Mononuclear cell (primary cell): ENCODE data around the gene VWA8. TPM values are rescaled to one million over a fixed set of nuclear protein-coding genes. Genes with fewer than 3 reads are reported as not detected.
"Not testable (repeated sequence)": the region's sequence is repeated elsewhere in the genome, so short reads cannot be mapped to it uniquely, and the experiment has no call there.

Experiments
- H3K27me3 ChIP-seq: 2 replicates; pipeline ENCODE4 v1.6.0; 2011; ENCODE audit warnings: low read length, control low read depth; ENCODE audit not compliant: insufficient read depth
- H3K4me1 ChIP-seq: 2 replicates; pipeline ENCODE4 v1.5.1; 2011; ENCODE audit warnings: mild to moderate bottlenecking, low read length, control low read depth; ENCODE audit not compliant: insufficient read depth
- H3K4me3 ChIP-seq: 2 replicates; pipeline ENCODE4 v1.5.1; 2011; ENCODE audit warnings: mild to moderate bottlenecking, low read length, moderate library complexity
- H3K9me3 ChIP-seq: 2 replicates; pipeline ENCODE4 v1.5.1; 2011; ENCODE audit warnings: low read depth, mild to moderate bottlenecking, control low read depth, low read length
- total RNA-seq: library from RNA; depleted of rRNA; stranded (reverse); fragments of >200 nt; gene quantifications from one replicate; pipeline ENCODE4 v1.2.3, GENCODE V29; 2012

The VWA8 gene
- total RNA-seq, 1 donor: 18.6 TPM

DNA sequence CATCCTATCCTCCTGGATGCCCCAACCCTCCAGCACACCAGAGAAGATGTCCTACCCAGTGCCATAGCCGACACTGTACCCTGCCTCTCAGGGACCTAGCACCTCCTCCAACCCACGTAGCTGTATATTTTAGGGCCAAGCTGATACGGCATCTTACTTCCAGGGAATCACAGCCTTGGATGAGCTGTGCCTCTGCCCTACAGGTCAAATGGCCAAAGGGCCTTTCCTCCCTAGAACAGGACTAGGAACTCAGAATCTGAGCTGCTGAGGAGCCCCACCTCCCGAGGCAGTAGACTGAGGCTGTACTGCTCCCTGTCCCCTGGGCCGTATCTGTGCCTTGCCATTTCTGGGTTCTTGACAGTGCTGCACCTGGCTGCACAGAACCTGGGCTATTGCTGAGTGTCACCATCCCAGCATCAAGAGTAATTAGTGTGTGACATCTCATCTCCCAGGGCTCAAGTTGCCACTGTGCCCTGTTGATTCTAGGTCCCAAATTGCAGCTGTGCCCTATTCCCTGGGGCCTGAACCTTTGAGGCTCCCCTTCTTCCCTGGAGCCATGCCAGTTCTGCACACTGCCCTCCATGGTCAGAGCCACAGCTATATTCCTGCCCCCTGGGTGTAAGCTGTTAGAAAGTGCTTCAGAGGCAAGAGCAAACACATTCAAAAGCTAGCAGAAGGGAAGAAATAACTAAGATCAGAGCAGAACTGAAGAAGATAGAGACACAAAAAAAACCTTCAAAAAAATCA lies 41.0 kb downstream of the VWA8 start:
- Histone ChIP-seq H3K4me3 (no peak overlapping the region), H3K4me1 (peaks cover 3% of the 10 kb centered on the region), H3K9me3 (no peaks in the 10 kb centered on the region), H3K27me3 (no peaks in the 10 kb centered on the region)

DNA sequence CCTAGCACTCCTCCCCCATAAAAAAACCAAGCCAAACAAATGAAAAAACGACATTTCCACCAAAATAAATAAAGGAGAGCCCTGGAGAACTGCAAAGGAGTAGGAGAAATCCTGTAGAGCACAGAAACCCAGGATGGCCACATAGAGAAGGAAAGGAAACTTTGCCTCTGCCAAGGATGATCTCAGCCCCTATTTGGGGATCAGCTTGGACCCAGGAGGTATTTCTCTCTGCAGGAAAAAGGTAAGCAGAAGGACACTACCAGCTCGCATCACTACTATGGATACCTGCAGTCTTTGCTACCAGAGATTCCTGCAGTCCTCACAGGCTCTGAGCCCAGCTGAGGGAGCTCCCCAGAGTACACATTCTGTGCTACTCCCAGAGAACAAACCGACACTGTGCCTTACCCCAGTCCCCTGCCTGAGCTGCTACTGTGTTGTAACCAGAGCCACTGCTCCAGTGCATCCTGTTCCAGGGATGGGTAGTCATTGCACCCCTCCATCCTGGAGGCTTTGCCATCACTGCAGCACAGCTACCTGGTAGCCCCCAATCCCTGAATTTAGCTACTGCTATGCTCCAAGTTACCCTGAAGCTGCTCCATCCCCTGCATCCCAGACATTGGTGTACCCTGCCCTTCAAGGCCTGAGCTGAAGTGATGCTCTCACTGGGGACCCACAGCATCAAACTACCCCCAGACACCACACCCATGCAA lies 41.7 kb downstream of the VWA8 start:
- Histone ChIP-seq H3K27me3 (no peaks in the 10 kb centered on the region), H3K9me3 (no peaks in the 10 kb centered on the region), H3K4me1 (peaks cover 3% of the 10 kb centered on the region), H3K4me3 (no peak overlapping the region)

- H3K9me3 ChIP-seq: no peaks in the 10 kb centered on the region
- H3K27me3 ChIP-seq: no peaks in the 10 kb centered on the region
- H3K4me1 ChIP-seq: peaks cover 3% of the 10 kb centered on the region
- H3K4me3 ChIP-seq: no peak overlapping the region
Measured at GRCh38 chr13:41917641-41918040, 43.3 kb downstream of the VWA8 start.

DNA sequence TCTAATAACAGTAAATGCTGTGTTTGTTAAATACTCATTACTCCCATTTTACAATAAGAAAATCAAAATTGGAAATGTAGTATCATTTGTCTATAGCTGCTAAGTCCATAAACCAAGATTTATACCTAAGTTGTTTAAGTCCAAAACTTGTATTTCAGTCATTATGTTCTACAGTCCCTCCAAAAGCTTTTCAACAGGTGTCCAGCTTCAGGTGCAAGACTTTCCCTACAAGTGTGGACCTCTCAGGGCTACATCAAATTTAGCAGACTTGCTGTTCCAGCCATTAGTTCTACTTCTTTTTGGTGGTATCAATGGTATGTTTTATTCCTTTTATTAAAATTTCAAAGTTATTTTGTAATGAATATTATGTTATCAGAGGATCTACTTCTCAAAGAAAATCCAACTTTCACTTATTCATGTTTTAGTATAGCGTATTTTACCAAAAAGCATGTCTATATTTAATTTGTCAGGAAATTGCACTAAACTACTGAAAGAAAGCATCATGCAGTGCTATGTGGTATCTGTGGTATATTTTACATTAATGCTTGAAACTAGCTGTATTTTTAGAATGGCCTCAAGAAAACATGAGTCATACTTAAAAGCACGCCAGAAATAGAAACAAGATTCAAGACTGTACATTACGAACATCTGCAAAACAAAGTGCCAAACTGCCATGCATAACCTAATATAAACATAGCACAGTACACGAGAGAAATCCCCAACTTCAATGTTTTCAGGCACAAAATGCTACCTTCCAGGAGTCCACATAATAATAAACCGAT lies 44.5 kb downstream of the VWA8 start:
- Histone ChIP-seq H3K4me1 (peaks cover 3% of the 10 kb centered on the region), H3K9me3 (no peaks in the 10 kb centered on the region), H3K27me3 (no peaks in the 10 kb centered on the region), H3K4me3 (no peak overlapping the region)

DNA sequence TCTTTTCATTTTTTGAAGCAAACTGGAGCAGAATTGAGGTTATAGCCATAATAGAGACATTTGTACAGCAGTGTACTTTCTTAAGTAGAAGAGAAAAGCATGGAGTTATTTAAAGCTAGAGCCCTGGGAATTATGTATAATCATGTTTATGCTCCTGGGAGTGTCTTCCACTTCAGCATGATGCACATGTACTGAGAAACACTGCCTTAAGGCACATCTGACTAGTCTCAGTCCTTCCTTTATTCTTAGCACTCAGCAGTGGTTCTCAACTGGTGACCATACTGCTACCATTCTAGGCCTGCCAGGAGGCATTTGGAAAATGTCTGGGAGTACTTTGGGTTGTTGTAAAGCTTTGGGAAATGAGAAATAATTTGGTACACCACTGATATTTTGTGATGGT lies 45.8 kb downstream of the VWA8 start:
- no peak overlapping the region for H3K4me3 ChIP-seq
- peaks cover 3% of the 10 kb centered on the region for H3K4me1 ChIP-seq
- no peaks in the 10 kb centered on the region for H3K27me3 ChIP-seq
- no peaks in the 10 kb centered on the region for H3K9me3 ChIP-seq

DNA sequence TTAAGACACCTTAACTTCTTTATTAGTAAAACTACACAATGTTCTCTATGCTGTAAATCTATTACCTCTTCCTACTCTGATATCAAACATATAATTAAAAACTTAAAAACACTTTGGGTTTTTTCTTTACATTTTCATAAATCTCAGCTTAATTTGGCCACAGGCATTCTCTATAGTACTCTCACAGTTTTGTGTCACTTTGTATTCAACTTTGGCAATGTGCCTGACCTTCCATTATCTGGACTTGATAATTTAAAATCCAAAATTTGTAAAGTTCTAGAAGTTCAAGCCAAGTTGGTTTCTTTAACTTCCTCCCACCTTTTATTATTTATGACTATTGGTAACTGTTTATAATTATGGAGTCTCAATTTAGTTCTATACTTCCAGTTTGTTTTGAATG lies 46.4 kb downstream of the VWA8 start:
- Histone ChIP-seq H3K27me3 (no peaks in the 10 kb centered on the region), H3K4me3 (no peak overlapping the region), H3K9me3 (no peaks in the 10 kb centered on the region), H3K4me1 (peaks cover 3% of the 10 kb centered on the region)

- H3K27me3 ChIP-seq: no peaks in the 10 kb centered on the region
Measured at GRCh38 chr13:41909506-41909905, 51.4 kb downstream of the VWA8 start.

DNA sequence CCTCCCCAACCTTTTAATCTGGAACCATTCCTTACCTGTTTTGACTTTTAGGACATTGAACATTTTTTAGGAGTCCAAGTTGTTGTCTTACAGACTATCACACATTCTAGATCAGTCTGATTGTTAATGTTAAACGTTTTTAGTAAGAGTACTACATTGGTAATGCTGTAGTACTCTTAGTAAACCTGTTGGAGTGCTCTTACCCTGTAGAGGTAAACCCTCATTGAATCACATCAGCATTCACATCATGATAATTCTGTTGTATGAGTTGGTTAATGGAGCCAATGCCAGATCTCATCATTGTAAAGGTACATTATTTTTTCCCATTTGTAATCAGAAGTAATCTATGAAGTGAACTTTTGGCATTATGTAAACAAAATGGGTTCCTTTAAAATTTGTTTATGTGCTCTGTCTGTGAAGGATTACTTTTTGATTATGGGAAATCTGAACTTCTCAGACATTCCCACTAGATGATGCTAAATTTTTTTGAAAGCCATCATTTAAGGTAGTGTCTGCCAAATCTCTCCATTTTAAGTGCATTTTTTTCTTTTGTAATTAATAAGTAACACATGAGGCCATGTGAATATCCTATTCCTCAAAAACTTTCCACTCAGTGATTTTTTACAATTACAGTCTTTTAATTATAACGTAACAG lies 55.2 kb downstream of the VWA8 start:
- no peaks in the 10 kb centered on the region for H3K4me1 ChIP-seq
- H3K27me3 ChIP-seq: no peaks in the 10 kb centered on the region
- no peak overlapping the region for H3K4me3 ChIP-seq
- H3K9me3 ChIP-seq: no peaks in the 10 kb centered on the region

More at GRCh38 chr13:41909506-41909905, 51.4 kb downstream of the VWA8 start:
- H3K4me3 ChIP-seq: no peak overlapping the region
- no peaks in the 10 kb centered on the region for H3K9me3 ChIP-seq
- no peaks in the 10 kb centered on the region for H3K4me1 ChIP-seq

- Histone ChIP-seq H3K4me3 (no peak overlapping the region), H3K27me3 (no peaks in the 10 kb centered on the region), H3K9me3 (no peaks in the 10 kb centered on the region), H3K4me1 (no peaks in the 10 kb centered on the region)
Measured at GRCh38 chr13:41900918-41901317, 60.0 kb downstream of the VWA8 start.

DNA sequence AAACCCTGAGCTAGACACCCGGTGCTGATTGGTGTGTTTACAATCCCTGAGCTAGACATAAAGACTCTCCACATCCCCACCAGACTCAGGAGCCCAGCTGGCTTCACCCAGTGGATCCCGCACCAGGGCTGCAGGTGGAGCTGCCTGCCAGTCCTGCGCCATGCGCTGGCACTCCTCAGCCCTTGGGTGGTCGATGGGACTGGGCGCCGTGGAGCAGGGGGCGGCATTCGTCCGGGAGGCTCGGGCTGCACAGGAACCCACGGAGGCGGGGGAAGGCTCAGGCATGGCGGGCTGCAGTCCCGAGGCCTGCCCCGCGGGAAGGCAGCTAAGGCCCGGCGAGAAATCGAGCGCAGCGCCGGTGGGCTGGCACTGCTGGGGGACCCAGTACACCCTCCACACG lies 62.5 kb downstream of the VWA8 start:
- H3K27me3 ChIP-seq, H3K4me1 ChIP-seq, H3K4me3 ChIP-seq, H3K9me3 ChIP-seq: not testable (repeated sequence)

GRCh38 chr13:41897126-41897525 lies 63.8 kb downstream of the VWA8 start:
- H3K4me3 ChIP-seq: no peak overlapping the region
- H3K9me3 ChIP-seq: no peaks in the 10 kb centered on the region
- H3K27me3 ChIP-seq: no peaks in the 10 kb centered on the region
- H3K4me1 ChIP-seq: no peaks in the 10 kb centered on the region

GRCh38 chr13:41895478-41895877 lies 65.4 kb downstream of the VWA8 start:
- Histone ChIP-seq H3K9me3 (no peaks in the 10 kb centered on the region), H3K27me3 (no peaks in the 10 kb centered on the region), H3K4me3 (no peak overlapping the region), H3K4me1 (no peaks in the 10 kb centered on the region)

DNA sequence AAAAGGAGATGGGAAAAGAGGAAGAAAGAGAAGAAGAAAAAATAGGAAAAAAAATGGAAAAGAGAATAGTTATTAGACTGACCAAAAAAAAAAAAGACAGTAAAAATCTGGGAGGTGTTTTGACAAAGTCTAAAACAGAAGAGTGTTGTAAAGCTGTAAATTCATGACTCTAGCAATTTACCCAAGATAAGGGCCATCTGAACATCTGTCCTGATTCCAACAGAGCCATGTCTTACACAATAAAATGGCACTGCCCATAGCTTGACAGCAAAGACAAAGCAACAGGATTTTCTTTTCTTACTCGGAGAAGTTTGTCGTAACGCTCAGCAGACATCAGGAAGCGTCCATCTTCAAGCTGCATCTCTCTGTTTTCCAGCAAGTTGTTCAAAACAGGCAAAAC lies 69.8 kb downstream of the VWA8 start:
- H3K4me1 ChIP-seq: no peaks in the 10 kb centered on the region
- no peak overlapping the region for H3K4me3 ChIP-seq
- no peaks in the 10 kb centered on the region for H3K9me3 ChIP-seq
- no peaks in the 10 kb centered on the region for H3K27me3 ChIP-seq

DNA sequence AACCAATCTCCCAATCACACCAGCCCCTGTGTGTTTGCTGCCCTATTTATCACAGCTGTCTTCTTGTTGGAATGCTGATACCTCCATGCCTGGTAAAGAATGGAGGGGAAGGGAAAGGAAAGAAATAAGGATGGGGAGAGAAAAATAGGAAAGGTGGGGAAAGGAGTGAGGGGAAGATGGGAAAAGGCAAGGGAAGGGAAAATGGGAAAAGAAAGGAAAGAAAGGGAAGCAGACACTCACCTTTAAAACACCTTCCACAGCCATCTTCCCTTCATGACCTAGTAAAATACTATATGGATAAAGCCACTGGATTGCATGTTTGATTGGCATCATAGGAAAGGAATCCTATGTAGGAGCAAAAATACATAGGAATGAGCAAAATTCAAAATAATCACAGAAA lies 77.8 kb downstream of the VWA8 start:
- no peak overlapping the region for H3K4me3 ChIP-seq
- H3K9me3 ChIP-seq: no peaks in the 10 kb centered on the region
- no peaks in the 10 kb centered on the region for H3K27me3 ChIP-seq
- no peaks in the 10 kb centered on the region for H3K4me1 ChIP-seq

DNA sequence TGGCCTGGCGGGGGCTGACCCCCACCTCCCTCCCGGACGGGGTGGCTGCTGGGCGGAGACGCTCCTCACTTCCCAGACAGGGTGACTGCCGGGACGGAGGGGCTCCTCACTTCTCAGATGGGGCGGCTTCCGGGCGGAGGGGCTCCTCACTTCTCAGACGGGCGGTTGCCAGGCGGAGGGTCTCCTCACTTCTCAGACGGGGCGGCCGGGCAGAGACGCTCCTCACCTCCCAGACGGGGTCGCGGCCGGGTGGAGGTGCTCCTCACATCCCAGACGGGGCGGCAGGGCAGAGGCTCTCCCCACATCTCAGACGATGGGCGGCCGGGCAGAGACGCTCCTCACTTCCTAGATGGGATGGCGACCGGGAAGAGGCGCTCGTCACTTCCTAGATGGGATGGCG lies 79.0 kb downstream of the VWA8 start:
- H3K4me3 ChIP-seq, H3K27me3 ChIP-seq, H3K4me1 ChIP-seq, H3K9me3 ChIP-seq: not testable (repeated sequence)
